Lower leg skin (tissue), 3 donors: ENCODE results near the gene DENND5A.
"Not testable (repeated sequence)": the region's sequence is repeated elsewhere in the genome, so short reads cannot be mapped to it uniquely, and the experiment has no call there.

ENCODE experiments used
- POLR2A ChIP-seq, 2 donors: fragments of 450-650 bp; IDR thresholded peaks; one replicate each; pipeline ENCODE4 v1.6.1; 2016 to 2017; ENCODE audit warnings: antibody characterized with exemption in 2 of 2, mild to moderate bottlenecking in 1 of 2, moderate library complexity in 1 of 2
- TF ChIP-seq, protein P1 (sequence below), 3 donors: fragments of 450-650 bp; IDR thresholded peaks; one replicate each; pipeline ENCODE4 v1.5.1; 2016; ENCODE audit warnings: antibody characterized with exemption in 3 of 3, mild to moderate bottlenecking in 3 of 3, moderate library complexity in 2 of 3

DNA sequence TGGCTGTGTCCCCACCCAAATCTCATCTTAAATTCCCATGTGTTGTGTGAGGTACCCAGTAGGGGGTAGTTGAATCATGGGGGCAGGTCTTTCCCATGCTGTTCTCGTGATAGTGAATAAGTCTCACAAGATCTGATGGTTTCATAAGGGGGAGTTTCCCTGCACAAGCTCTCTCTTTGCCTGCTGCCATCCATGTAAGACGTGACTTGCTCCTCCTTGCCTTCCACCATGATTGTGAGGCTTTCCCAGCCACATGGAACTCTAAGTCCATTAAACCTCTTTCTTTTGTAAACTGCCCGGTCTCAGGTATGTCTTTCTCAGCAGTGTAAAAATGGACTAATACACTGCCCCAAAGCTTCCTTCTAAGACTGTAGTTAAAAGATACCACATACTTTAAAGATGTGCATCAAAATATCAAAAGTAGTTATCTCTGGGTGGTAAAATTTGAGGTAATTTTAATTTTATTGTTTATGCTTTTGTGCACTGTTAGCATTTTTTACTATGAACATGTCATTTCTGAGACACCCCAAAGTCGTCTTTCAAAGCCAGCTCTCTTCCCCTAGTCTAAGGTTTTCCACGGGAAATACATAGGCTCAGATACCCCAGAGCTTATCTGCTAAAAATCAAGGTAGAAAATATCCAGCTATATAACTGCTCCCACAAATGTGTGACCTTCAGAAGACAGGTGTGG lies 74.7 kb downstream of the DENND5A start:
- TF ChIP-seq, protein P1, sequence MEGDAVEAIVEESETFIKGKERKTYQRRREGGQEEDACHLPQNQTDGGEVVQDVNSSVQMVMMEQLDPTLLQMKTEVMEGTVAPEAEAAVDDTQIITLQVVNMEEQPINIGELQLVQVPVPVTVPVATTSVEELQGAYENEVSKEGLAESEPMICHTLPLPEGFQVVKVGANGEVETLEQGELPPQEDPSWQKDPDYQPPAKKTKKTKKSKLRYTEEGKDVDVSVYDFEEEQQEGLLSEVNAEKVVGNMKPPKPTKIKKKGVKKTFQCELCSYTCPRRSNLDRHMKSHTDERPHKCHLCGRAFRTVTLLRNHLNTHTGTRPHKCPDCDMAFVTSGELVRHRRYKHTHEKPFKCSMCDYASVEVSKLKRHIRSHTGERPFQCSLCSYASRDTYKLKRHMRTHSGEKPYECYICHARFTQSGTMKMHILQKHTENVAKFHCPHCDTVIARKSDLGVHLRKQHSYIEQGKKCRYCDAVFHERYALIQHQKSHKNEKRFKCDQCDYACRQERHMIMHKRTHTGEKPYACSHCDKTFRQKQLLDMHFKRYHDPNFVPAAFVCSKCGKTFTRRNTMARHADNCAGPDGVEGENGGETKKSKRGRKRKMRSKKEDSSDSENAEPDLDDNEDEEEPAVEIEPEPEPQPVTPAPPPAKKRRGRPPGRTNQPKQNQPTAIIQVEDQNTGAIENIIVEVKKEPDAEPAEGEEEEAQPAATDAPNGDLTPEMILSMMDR (IDR thresholded peaks at IDR 0.05): not testable (repeated sequence)
- not testable (repeated sequence) for TF ChIP-seq POLR2A (IDR thresholded peaks at IDR 0.05)
